Activated naive CD8-positive, alpha-beta T cell treated with anti-CD3 and anti-CD28 coated beads, Interleukin-2, amount 50 U/mL, for 16 hours (primary cell): ENCODE results near the gene GNAI1.

Experiments
- DNase-seq: peaks from one replicate; pipeline ENCODE4 v3.0.0-alpha.2; 2020; ENCODE audit warnings: low read depth, low spot score

GNAI1 gene

GRCh38 chr7:80132594-80132993 lies 2.0 kb upstream of the GNAI1 start:
- DNase-seq = no peak

GRCh38 chr7:80133361-80134114 lies 1.1 kb upstream of the GNAI1 start:
- DNase-seq = no peak

GRCh38 chr7:80134115-80134535 lies 506 bp upstream of the GNAI1 start:
- DNase-seq = no peak

- no peak for DNase-seq
Measured at GRCh38 chr7:80135309-80136104, 876 bp downstream of the GNAI1 start.

GRCh38 chr7:80136261-80137055 lies 1.8 kb downstream of the GNAI1 start:
- DNase-seq = no peak

GRCh38 chr7:80137410-80137809 lies 2.8 kb downstream of the GNAI1 start:
- DNase-seq = no peak

- no peak for DNase-seq
Measured at GRCh38 chr7:80139236-80139635, 4.6 kb downstream of the GNAI1 start.

GRCh38 chr7:80140388-80140787 lies 5.8 kb downstream of the GNAI1 start:
- no peak for DNase-seq

- no peak for DNase-seq
Measured at GRCh38 chr7:80141376-80141775, 6.7 kb downstream of the GNAI1 start.

GRCh38 chr7:80142853-80143580 lies 8.4 kb downstream of the GNAI1 start:
- DNase-seq = no peak

- no peak for DNase-seq
Measured at GRCh38 chr7:80145780-80146422, 11.3 kb downstream of the GNAI1 start.

GRCh38 chr7:80146545-80147182 lies 12.0 kb downstream of the GNAI1 start:
- DNase-seq = no peak

- DNase-seq = no peak
Measured at GRCh38 chr7:80147543-80148391, 13.1 kb downstream of the GNAI1 start.

GRCh38 chr7:80150611-80151273 lies 16.1 kb downstream of the GNAI1 start:
- DNase-seq = no peak

- DNase-seq = no peak
Measured at GRCh38 chr7:80151274-80151665, 16.6 kb downstream of the GNAI1 start.

- DNase-seq = no peak
Measured at GRCh38 chr7:80153446-80153845, 18.8 kb downstream of the GNAI1 start.

GRCh38 chr7:80154656-80155333 lies 20.2 kb downstream of the GNAI1 start:
- no peak for DNase-seq

GRCh38 chr7:80155374-80155773 lies 20.7 kb downstream of the GNAI1 start:
- DNase-seq = no peak
